ENCODE data around the gene KLHL8. TPM values are rescaled to one million over a fixed set of nuclear protein-coding genes. Genes with fewer than 3 reads are reported as not detected.

KLHL8 gene
- total RNA-seq, 1 experiment from 2014 or later = 9.4 TPM

GRCh38 chr4:87141428-87141827 lies 79.0 kb downstream of the KLHL8 start:
- no peak for DNase-seq (ENCODE audit: low read depth)
- in situ Hi-C loops (cut with HindIII; ENCODE audit: low pct_unique_long_range_greater_than_20kb, low sequenced_read_pairs) = no loop called here

DNA sequence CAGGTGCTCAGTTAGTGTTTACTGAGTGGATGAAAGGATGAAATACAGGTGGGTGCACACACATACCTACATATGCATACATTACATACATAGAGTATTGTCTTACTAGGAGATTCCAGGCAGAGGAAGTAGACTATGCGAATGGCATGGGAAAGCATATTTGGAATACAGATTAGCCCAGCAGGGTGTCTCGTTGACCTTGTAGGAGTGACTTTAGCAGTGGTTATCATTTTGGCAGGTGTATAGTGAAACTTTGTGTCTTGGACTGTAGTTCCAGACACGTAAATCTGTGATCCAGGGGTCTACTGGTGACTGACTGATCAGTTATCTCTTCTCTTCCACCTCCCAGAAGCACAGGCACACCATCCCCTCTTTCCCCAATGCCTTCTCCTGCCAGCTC lies 86.3 kb downstream of the KLHL8 start:
- DNase-seq (ENCODE audit: low read depth) = no peak
- in situ Hi-C loops (cut with HindIII; ENCODE audit: low pct_unique_long_range_greater_than_20kb, low sequenced_read_pairs) = no loop called here

DNA sequence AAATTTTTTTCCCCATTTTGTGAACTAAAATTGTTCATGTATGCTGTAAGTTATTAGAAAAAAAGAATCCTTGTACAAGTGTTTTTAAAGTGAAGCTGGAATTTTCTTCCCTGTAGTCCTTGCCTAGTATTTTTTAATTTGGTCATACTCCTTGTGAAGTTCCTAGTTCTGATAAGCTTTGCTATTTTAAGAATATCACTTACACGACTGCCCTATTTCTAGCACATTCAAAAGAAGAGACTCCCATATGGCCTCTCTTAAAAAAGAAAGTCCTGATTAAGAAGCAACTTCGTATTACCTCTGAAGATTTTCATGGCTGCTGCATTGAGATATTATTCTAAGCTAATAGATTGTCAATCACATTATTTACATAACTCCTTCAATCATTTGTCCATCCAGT lies 87.2 kb downstream of the KLHL8 start:
- in situ Hi-C loops (cut with HindIII; ENCODE audit: low pct_unique_long_range_greater_than_20kb, low sequenced_read_pairs) = no loop called here

DNA sequence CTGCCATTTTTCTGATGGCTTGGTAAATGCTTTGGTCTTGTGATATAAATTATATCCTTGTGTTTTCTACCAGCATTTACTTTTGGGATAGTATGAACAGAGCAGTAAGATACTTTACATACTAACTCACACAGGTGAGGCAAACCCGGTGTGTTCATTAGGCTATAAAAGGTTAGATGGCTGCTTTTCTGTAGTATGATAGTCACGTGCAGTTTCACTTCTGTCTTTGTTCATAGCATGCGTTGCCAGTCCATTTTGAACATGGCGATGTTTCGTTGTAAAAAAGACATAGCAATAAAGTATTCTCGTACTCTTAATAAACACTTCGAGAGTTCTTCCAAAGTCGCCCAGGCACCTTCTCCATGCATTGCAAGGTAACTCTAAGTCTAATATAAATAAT lies 88.4 kb downstream of the KLHL8 start:
- in situ Hi-C loops (cut with HindIII; ENCODE audit: low pct_unique_long_range_greater_than_20kb, low sequenced_read_pairs) = no loop called here
- DNase-seq (ENCODE audit: low read depth) = no peak

More for the DNA sequence above, 87.2 kb downstream of the KLHL8 start:
- DNase-seq (ENCODE audit: low read depth) = no peak

DNA sequence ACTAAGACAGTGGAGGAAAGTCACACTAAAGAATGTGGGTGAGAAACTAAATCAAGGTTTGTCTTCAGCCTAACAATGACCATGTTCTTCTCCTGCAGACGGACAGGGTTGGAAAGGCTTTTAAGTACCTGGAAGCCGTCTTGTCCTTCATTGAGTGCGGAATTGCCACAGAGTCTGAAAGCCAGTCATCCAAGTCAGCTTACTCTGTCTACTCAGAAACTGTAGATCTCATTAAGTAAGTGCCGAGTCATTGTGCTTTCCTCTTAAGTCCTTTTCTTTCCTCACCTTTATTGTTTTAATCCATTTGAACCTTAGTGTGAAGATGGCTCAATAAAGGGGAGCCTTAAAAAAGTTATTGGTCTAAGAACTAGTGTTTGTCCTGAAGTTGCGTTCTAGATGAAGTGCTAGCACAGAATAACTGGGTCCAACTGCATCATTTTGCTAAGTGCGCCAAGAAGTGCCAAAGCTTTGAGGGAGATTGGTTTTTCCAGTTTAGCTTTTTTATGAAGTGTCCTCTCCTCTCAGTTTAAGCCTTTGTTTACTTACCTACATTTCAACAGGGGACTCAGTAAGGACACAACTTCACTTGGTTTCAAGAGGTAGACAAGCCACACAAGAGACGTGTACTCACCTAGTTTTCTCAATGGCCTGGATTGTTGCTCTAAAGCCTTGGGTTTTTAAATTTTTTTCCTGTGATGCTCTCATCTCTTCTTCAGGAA lies 89.3 kb downstream of the KLHL8 start:
- in situ Hi-C loops (cut with HindIII; ENCODE audit: low pct_unique_long_range_greater_than_20kb, low sequenced_read_pairs) = no loop called here
- DNase-seq (ENCODE audit: low read depth) = peak; percentile 48

- no peak for DNase-seq (ENCODE audit: low read depth)
- in situ Hi-C loops (cut with HindIII; ENCODE audit: low pct_unique_long_range_greater_than_20kb, low sequenced_read_pairs) = no loop called here
Observed at GRCh38 chr4:87129681-87130080, 90.7 kb downstream of the KLHL8 start.

DNA sequence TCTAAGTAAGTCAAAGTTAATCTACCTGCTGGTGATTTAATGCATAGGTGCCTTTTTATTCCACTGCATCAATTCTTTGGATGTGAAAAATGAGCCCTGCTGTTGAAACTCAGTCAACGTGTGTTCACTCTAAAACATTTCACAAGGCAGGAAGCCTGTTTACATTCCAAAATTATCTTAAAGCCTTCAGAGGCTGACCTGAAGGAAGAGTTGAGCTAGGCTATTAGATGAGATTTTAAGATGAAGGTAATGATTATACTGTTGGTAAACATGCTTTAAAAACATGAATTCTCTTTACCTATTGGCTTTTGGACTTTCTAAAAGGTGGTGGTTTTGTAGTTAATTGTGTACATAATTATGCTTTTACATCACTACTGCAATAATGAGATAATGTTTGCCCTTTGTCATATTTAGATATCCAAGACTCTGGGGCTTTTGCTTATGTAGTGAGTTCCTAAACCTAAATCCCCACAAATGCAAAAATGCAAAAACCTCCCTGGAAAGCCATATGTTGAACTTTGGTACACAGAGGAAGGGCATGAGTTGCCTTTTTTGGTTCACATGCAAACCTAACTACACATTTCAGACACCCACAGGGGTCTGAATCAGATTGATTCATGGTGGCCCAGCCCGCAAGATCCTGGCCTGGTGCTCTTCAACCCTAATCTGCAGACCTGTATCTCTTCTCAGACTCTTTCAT lies 92.3 kb downstream of the KLHL8 start:
- in situ Hi-C loops (cut with HindIII; ENCODE audit: low pct_unique_long_range_greater_than_20kb, low sequenced_read_pairs) = no loop called here

DNA sequence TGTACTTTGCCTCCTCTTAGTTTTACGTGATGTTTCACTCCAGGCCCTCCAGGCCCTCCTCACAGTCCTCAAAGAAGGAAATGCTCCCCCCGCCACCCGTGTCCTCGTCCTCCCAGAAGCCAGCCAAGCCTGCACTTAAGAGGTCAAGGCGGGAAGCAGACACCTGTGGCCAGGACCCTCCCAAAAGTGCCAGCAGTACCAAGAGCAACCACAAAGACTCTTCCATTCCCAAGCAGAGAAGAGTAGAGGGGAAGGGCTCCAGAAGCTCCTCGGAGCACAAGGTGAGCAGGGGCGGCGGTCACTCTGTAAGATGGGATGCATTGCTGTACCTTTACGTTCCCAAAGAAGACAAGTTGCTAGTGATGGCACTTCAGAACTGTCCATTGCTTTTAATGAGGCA lies 94.4 kb downstream of the KLHL8 start:
- in situ Hi-C loops (cut with HindIII; ENCODE audit: low pct_unique_long_range_greater_than_20kb, low sequenced_read_pairs) = no loop called here

More for the DNA sequence above, 92.3 kb downstream of the KLHL8 start:
- DNase-seq (ENCODE audit: low read depth) = no peak

DNA sequence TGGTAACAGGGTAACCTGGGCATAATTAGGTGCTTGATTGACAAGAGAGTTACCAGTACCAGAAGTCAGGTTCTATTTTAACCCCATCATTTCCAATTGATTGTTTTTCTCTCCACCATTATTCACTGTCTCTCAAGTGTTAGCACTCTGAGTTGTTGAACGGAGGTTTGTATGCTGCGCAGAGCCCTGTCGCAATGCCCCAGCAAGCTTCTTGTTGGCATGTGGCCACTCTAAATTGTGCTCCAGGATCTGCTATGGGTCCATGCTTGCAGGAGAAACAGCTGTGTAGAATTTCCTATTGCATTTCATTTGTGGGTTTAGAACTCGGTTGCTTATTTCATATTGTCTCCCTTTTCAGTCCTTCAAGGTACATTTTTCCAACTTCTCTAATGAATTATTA lies 98.2 kb downstream of the KLHL8 start:
- in situ Hi-C loops (cut with HindIII; ENCODE audit: low pct_unique_long_range_greater_than_20kb, low sequenced_read_pairs) = no loop called here
- DNase-seq (ENCODE audit: low read depth) = no peak

More for the DNA sequence above, 94.4 kb downstream of the KLHL8 start:
- DNase-seq (ENCODE audit: low read depth) = no peak

- peak; percentile 34 for DNase-seq (ENCODE audit: low read depth)
- in situ Hi-C loops (cut with HindIII; ENCODE audit: low pct_unique_long_range_greater_than_20kb, low sequenced_read_pairs) = no loop called here
Observed at GRCh38 chr4:87121341-87122065, 98.9 kb downstream of the KLHL8 start.

DNA sequence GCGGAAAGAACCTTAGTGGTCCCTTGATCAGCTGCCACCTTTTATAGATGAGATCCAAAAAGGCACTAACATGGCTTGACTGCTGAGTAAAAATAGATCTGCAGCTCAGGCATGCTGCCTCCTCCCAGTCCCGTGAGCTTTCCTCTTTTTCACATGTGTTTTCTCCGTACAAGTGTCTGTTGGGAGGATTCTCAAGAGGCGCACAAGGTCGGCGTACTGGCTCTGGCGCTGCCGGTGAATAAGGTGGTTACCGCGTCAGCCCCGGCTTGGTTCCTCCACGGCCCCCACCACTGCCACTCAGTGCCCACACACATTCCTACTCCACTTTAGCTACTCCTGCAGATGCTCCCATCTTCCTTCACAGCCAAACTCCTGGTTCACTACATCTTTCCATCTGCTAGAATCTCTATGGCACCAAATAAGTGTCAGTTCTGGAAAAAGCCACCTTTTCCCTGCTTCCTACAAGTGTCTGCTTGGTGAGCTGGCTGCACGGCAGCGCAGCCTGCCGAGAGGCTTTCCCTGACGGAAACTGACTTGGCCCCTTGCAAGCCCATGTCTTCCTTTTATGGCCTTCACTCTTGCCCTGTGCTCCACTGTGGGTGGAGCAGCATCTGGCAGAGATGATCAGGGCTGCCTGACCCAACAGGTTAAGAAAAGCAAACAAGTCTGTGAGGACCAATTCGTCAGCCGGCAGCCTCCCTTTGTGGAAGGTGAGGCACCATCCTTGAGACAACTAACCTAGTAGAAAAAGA lies 99.8 kb downstream of the KLHL8 start:
- in situ Hi-C loops (cut with HindIII; ENCODE audit: low pct_unique_long_range_greater_than_20kb, low sequenced_read_pairs) = no loop called here

GRCh38 chr4:87120010-87120409 lies 100.4 kb downstream of the KLHL8 start:
- in situ Hi-C loops (cut with HindIII; ENCODE audit: low pct_unique_long_range_greater_than_20kb, low sequenced_read_pairs) = no loop called here
- DNase-seq (ENCODE audit: low read depth) = peak; percentile 8

More for the DNA sequence above, 99.8 kb downstream of the KLHL8 start:
- DNase-seq (ENCODE audit: low read depth) = peak; percentile 94

DNA sequence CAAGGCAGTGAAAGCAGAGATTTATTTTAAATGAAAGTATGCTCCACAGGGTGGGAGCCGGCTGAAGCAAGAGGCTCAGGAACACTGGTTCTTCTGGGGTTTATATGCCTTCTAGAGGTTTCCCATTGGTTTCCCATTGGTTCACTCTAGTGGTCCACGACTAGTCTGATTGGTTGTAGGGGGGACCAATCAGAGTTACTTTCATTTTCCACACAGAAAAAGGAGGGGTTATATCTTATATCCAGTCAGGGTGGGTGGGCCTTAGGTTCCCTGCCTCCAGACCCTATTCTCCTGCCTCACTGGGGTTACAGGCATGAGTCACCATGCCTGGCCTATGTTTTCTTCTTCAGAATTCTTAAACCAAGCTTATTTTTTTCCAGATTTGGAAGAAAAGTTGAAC lies 101.6 kb downstream of the KLHL8 start:
- DNase-seq (ENCODE audit: low read depth) = peak; percentile 93
- in situ Hi-C loops (cut with HindIII; ENCODE audit: low pct_unique_long_range_greater_than_20kb, low sequenced_read_pairs) = no loop called here

DNA sequence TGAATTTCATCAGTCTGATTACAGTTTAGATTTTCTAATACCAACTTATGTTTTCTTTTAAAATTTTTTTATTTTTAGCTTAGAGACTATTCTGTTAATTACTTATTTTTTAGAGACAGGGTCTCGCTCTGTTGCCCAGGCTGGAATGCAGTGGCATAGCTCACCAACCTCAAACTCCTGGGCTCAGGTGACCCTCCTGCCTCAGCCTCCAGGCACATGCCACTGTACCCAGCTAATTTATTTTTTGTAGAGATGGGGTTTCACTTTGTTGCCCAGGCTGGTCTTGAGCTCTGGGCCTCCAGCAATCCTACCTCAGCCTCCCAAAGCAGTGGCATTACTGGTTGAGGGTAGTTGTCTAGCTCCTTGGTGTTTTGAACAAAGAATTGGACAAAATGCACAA lies 102.0 kb downstream of the KLHL8 start:
- DNase-seq (ENCODE audit: low read depth) = peak; percentile 80
- in situ Hi-C loops (cut with HindIII; ENCODE audit: low pct_unique_long_range_greater_than_20kb, low sequenced_read_pairs) = no loop called here

DNA sequence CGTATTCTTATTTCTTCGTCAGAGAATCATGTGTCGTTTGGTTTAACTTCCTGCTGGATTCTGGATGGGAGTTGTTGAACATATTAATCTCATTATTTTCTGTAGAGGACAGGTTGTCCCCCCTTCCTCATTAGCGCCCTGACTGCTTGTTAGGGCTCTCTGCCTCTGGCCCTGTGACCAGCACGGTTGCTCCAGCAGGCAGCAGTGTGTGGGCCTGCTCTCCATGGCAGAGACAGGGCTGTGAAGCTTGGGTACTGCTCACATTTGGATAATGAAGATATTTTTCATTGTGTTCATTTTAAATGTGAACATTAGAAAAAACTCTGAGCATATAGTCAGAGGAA lies 102.7 kb downstream of the KLHL8 start:
- in situ Hi-C loops (cut with HindIII; ENCODE audit: low pct_unique_long_range_greater_than_20kb, low sequenced_read_pairs) = no loop called here

GRCh38 chr4:87117051-87117731 lies 103.2 kb downstream of the KLHL8 start:
- in situ Hi-C loops (cut with HindIII; ENCODE audit: low pct_unique_long_range_greater_than_20kb, low sequenced_read_pairs) = no loop called here
- peak; percentile 98 for DNase-seq (ENCODE audit: low read depth)

More for the DNA sequence above, 102.7 kb downstream of the KLHL8 start:
- DNase-seq (ENCODE audit: low read depth) = no peak

- in situ Hi-C loops (cut with HindIII; ENCODE audit: low pct_unique_long_range_greater_than_20kb, low sequenced_read_pairs) = no loop called here
- DNase-seq (ENCODE audit: low read depth) = peak; percentile 37
Observed at GRCh38 chr4:87116231-87116630, 104.2 kb downstream of the KLHL8 start.
